Measurements from ENCODE around the gene RNF34.

Gene RNF34

GRCh38 chr12:121441555-121441954 lies 41.6 kb downstream of the RNF34 start:
- DNase-seq, result no peak

DNA sequence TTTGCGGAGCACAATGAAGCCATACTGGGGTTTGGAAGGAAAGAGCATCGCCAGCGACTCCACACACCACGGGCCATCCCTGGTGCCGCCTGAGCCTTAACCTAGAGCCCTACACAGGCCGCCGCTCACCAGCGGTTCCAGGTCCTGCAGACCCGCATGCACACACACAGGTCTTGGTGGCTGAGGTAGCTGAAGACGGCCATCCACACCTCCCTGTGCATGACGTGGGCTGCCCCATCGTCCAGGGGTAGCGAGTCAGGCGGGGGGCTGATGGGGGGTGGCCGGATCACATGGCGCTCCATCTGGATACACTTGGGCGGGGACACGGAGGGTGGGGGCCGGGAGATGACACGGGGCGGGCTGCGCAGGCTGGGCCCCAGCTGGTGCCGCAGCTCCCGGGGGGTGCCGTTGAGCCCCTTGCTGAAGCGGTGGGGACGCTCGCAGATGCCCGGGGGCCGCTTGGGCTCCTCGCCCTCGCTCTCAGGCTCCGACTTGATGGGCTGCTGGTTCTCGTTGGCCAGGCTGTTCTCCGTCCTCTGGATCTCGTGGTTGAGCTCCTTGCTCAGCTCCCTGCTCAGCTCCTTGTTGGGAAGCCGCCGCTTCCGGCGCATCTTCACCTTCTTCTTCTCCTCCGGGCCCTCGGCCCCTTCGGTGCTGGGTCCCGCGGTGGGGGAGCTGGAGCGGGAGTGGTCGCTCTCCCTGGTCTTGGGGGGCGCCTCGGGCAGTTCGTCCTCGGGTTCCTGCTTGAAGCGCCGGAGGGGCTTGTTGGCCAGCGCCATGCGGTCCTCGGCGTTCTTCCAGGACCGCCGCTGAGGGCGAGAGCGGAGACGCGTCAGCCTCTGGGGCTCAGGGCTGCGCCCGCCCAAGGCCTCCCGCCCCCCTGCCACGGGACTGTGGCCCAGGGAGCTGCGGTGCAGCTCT lies 42.4 kb downstream of the RNF34 start:
- DNase-seq, result no peak

GRCh38 chr12:121443193-121443870 lies 43.4 kb downstream of the RNF34 start:
- DNase-seq, result peak; percentile 62

GRCh38 chr12:121443911-121444841 lies 44.3 kb downstream of the RNF34 start:
- DNase-seq, result no peak

- DNase-seq, result no peak
Observed at GRCh38 chr12:121444842-121445202, 44.9 kb downstream of the RNF34 start.

- DNase-seq, result no peak
Observed at GRCh38 chr12:121446750-121447149, 46.8 kb downstream of the RNF34 start.

- DNase-seq, result no peak
Observed at GRCh38 chr12:121448771-121449315, 48.9 kb downstream of the RNF34 start.

DNA sequence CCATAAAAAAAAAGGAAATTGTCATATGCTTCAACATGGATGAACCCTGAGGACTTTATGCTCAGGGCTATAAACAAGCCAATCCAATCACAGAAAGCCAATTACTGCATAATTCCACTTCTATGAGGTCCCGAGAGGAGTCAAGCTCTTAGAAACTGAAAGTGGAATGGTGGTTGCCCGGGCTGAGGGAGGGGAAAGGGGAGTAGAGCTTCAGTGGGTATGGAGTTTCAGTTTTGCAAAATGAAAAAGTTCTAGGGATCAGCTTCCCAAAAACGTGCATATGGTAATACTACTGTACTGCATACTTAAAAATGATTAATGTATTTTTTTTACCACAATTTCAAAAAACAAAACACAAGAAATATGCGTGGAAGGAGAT lies 52.0 kb downstream of the RNF34 start:
- DNase-seq, result peak; percentile 19

DNA sequence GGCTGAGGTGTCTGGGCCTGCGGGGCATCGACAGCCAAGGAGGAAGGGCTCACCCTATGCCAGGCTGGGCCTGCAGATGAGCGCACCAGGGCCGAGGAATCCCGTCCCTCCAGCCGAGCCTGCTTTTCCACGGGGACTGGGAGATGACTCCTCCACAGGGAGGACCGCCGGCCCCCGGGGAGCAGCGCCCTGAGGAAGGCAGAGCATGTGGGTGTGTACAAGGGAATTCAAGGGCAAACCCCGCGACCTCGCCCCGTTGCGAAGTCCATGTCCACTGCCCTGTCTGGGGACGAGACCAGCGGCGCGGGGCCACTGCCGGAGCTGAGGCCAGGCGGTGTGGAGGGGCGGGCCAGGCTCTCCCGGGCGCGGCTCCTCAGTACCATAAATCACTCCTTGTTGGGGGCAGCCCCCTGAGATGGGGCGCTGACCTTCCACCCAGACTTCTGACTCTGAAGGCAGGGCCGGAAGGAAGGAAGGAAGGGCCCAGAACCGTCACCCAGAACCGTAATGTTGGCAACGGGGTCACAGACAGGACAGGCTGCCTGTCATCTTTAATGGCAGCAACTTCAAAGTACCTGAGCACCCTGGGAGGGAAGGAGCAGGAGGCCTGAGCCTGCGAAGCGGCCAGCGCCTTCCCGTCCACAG lies 52.5 kb downstream of the RNF34 start:
- DNase-seq, result no peak

DNA sequence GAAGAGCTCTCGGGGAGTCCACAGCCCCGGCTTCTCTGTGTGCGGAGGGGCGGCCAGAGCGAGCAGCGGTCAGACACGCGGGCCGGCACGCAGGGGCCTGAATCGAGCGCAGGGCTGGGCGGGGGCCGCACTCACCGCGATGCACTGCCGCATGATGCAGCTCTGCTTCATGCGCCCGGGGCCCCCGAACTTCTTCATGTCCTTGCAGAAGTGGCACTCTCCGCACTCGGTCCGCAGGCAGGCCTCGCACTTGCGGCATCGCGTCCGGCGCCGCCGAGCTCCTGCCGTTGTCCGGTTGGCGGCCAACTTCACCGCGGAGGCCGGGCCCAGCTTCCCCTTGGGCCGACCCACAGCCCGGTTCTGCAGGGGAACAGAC lies 53.1 kb downstream of the RNF34 start:
- no peak for DNase-seq

DNA sequence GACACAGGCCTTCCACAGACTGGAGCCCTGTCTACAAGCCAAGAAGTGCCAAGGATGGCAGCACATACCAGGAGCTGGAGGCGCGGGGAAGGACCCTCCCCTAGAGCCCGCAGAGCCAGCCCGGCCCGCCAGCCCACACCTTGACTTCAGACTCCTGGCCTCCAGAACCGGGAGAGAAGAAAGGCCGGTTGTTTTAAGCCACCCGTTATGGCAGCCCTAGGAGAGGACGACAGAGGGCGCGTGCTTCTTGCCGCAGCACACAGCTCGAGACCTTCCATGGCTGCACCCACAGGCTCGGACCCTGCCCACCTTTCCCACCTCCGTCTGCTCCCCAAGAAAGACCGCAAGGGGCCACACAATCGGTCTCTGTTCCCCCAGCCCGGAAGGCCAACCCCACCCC lies 53.7 kb downstream of the RNF34 start:
- no peak for DNase-seq

- DNase-seq, result no peak
Observed at GRCh38 chr12:121454921-121455320, 55.0 kb downstream of the RNF34 start.

GRCh38 chr12:121455766-121456420 lies 56.0 kb downstream of the RNF34 start:
- no peak for DNase-seq

GRCh38 chr12:121456551-121456950 lies 56.6 kb downstream of the RNF34 start:
- DNase-seq, result no peak

DNA sequence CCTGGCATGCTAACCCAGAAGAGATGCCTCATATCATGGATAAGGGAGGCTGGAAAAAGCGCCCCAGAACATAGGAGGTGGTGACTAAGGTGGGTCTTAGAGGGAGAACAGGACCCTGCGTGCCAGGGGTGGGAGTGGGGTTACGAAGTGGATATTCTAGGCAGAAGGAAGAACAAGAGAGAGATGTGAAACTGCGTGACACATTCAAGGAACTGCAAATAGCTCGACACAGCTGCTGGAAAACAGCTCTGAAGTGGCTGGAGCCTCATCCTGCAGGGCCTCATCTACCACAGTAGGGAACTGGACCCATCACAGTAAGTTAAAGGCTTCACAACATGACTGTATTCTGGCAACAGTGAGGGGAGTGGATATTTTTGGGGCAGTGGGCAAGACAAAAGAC lies 61.1 kb downstream of the RNF34 start:
- DNase-seq, result no peak

- DNase-seq, result no peak
Observed at GRCh38 chr12:121464331-121464730, 64.4 kb downstream of the RNF34 start.

DNA sequence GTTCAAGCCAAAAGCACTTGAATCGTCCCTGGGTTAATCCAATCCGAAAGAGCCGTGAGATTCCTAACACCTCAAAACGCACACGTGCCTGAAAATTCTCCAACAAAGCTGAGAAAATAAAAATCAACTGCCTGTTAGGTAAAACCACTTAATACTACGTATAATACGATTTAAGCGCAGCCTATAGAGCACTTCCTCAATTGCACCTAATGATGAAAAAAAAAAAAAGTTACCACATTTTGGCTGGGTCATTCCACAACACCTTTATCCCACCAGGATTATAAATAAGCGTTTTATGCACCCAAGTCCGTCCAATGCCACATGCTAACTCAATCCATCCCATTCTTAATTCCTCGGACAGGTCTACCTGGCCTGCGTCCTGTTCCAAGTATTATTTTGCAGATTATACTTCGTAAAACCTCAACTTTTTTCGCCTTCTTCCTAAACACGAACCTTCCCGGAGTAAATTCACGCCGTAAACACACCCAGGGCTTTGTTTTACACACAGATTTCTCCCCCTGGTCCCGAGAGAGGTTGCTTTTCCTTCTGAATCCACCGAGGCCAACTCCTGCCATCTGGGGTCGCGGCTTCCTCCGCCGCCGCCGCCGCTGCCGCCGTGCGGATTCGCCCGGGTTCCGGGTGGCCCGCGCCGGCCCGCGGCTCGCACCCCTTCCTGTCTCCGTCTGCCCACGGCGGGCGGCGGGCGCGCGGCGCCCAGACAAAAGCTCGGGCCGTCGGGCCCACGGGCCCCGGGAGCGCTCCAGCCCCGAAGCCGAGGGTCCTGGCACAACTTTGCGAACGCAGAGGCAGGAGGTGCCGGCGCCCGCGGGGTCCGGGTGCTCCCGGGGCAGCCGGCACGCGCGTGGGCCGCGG lies 66.2 kb downstream of the RNF34 start:
- peak; percentile 19 for DNase-seq

- DNase-seq, result peak; percentile 88
Observed at GRCh38 chr12:121466794-121467637, 67.1 kb downstream of the RNF34 start.

- no peak for DNase-seq
Observed at GRCh38 chr12:121467638-121468498, 68.0 kb downstream of the RNF34 start.

Measured in fibroblast of skin of right quadriceps (primary cell).